Cardiac fibroblast (primary cell): ENCODE results near the gene CHRNA10.
"Not testable (repeated sequence)": the region's sequence is repeated elsewhere in the genome, so short reads cannot be mapped to it uniquely, and the experiment has no call there.

Source experiments
- DNase-seq, 2 donors: peaks; one replicate each; pipeline versions ENCODE4 v3.0.0 to v3.0.0-alpha.2; 2010; ENCODE audit warnings: low read depth in 2 of 2
- H3K4me3 ChIP-seq, 2 donors: replicated peaks in 1 of 2; 1 replicate in 1 of 2; 2 replicates in 1 of 2; pipeline ENCODE4 v1.5.1; 2011; ENCODE audit warnings: low read depth in 2 of 2, low read length in 2 of 2, mild to moderate bottlenecking in 2 of 2, moderate library complexity in 1 of 2
- TF ChIP-seq, protein P1 (sequence below): IDR thresholded peaks from one replicate; pipeline ENCODE4 v1.5.1; 2011; ENCODE audit warnings: low read depth, mild to moderate bottlenecking, low read length, inconsistent platforms

Gene CHRNA10

DNA sequence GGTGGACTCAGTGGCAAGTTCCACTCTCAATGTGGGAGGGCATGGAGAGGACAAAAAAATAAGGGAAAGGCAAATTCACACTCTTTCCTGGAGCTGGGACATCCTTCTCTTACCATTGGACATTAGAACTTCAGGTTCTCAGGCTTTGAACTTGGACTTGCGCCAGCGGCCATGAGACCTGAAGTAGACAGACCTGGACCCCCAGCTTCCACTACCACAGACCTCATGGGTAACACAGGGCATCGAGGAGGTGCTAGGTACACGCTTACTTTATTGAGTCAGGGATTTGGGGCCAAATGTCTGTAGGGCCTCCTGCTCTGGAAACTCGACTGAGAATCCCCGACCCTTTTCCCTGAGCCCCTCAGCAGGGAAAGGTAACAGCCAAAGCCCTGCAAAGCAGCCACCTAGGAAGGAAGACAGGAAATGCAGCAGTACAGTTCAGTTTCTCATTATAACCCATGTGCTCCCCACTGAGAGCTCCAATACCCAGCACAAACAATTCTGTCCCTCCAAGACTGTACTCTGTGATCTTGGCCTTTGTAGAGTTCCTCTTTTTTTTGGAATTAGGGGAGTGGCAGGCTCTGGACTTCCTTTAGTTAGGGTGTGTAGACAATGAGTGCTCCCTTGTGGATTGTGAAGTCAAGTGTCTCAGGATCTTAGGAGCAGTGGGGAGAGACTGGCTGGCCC is 5.7 kb downstream of the CHRNA10 start:
- TF ChIP-seq, protein P1, sequence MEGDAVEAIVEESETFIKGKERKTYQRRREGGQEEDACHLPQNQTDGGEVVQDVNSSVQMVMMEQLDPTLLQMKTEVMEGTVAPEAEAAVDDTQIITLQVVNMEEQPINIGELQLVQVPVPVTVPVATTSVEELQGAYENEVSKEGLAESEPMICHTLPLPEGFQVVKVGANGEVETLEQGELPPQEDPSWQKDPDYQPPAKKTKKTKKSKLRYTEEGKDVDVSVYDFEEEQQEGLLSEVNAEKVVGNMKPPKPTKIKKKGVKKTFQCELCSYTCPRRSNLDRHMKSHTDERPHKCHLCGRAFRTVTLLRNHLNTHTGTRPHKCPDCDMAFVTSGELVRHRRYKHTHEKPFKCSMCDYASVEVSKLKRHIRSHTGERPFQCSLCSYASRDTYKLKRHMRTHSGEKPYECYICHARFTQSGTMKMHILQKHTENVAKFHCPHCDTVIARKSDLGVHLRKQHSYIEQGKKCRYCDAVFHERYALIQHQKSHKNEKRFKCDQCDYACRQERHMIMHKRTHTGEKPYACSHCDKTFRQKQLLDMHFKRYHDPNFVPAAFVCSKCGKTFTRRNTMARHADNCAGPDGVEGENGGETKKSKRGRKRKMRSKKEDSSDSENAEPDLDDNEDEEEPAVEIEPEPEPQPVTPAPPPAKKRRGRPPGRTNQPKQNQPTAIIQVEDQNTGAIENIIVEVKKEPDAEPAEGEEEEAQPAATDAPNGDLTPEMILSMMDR: no peak
- no peak for DNase-seq
- no peak overlapping the region for H3K4me3 ChIP-seq

DNA sequence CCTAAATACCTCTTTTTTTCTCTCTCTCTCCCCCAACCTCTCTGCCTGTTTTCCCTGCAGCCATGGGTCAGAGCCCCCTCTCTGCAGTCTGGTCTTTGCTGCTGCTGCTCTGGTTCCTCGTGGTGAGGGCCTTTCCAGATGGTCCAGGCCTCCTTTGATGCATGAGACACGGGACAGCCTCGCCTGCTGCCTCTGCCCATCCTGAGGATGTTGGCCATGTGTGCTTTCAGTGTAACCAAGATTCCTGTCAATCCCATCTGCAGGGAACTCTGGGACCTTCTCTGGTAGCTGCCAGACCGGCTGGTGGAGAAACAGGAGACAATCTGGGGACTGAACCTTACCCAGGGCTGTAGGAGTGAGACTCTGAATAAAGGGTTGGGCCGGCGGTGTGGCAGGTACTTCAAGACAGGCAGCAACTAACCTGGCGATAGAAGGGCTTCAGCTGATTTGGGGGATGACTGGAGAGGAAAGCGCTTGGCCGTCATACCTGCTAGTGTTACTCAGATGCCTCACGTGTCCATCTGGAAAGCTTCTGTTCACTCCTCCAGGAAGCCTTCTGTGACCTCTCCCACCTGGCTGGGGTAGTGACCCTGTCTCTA is 7.1 kb downstream of the CHRNA10 start:
- DNase-seq: no peak
- H3K4me3 ChIP-seq: no peak overlapping the region
- TF ChIP-seq, protein P1: no peak

DNA sequence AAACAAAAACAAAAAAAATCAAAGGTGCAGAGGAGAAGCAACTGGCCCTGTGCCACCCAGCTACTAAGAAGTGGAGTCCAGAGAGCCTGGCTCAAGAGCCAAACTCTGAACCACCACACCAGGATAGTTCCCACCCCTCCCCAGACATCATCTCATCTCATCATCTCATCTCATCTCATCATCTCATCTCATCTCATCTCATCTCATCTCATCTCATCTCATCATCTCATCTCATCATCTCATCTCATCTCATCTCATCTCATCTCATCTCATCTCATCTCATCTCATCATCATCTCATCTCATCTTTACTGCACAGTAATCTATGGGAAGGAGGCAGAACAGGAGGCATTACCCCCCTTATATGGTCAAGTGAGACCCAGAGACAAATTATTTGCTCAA is 8.3 kb downstream of the CHRNA10 start:
- TF ChIP-seq, protein P1: no peak
- H3K4me3 ChIP-seq: no peak overlapping the region
- DNase-seq: no peak

DNA sequence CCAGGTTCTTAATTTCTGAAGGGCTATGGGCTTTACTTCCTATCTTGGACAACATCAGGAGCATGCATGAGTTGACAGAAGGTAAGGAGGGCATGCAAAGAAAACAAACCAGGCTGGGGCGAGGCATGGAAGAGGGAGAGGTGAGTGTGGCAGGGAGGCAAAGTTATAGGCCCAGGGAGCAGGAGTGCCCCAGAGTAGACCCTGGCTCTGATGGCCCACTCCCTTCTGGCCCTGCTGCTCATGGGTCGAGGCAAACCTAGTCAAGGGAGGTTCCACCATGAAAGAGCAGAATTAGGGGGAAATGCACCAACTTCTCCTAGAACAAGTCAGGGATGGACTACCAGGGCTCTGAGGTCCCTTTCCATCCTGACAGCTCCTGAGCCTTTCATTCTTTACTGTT is 10.2 kb downstream of the CHRNA10 start:
- DNase-seq: no peak
- TF ChIP-seq, protein P1: no peak
- H3K4me3 ChIP-seq: no peak overlapping the region

DNA sequence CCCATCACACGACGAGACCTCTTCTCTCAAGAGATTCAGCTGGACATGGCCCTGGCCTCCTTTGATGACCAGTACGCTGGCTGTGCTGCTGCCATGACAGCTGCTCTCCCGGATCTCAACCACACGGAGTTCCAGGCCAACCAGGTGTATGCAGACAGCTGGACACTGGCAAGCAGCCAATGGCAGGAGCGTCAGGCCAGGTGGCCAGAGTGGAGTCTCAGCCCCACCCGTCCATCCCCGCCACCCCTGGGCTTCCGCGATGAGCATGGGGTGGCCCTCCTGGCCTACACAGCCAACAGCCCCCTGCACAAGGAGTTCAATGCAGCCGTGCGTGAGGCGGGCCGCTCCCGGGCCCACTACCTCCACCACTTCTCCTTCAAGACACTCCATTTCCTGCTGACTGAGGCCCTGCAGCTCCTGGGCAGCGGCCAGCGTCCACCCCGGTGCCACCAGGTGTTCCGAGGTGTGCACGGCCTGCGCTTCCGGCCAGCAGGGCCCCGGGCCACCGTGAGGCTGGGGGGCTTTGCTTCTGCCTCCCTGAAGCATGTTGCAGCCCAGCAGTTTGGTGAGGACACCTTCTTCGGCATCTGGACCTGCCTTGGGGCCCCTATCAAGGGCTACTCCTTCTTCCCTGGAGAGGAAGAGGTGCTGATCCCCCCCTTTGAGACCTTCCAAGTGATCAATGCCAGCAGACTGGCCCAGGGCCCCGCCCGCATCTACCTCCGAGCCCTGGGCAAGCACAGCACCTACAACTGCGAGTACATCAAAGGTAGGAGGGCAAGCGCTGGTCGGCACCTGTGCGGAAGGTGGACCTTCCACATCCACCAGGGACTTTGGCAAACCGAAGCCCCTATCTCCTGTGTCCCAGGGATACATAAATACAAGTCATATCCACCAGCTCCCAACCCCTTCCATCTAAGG is 11.3 kb downstream of the CHRNA10 start:
- no peak overlapping the region for H3K4me3 ChIP-seq
- TF ChIP-seq, protein P1: no peak
- no peak for DNase-seq

- TF ChIP-seq, protein P1: no peak
- H3K4me3 ChIP-seq: no peak overlapping the region
- DNase-seq: no peak
Measured at GRCh38 chr11:3658252-3658651, 12.9 kb downstream of the CHRNA10 start.

- not testable (repeated sequence) for DNase-seq, H3K4me3 ChIP-seq
Measured at GRCh38 chr11:3657331-3657730, 13.9 kb downstream of the CHRNA10 start.
